Loucy (cell line): ENCODE results near the gene PXN.

Experiments used
- H2AFZ ChIP-seq: fragments of 200-600 bp; sonication (generic); 2 replicates; pipeline ENCODE4 v1.6.0; 2016; ENCODE audit warnings: antibody characterized with exemption, mild to moderate bottlenecking, low read length, moderate library complexity
- H3F3A ChIP-seq: fragments of 200-600 bp; 2 replicates; pipeline ENCODE4 v1.6.0; 2016; ENCODE audit warnings: antibody characterized with exemption, low read depth, mild to moderate bottlenecking
- H3K27me3 ChIP-seq: fragments of 200-600 bp; sonication (generic); 2 replicates; pipeline ENCODE4 v1.6.1; 2014; ENCODE audit warnings: low read length, mild to moderate bottlenecking; ENCODE audit not compliant: insufficient read depth, poor library complexity, severe bottlenecking
- H3K36me3 ChIP-seq: fragments of 200-600 bp; sonication (generic); 2 replicates; pipeline ENCODE4 v1.6.1; 2016; ENCODE audit warnings: low read length; ENCODE audit not compliant: insufficient read depth
- H3K4me1 ChIP-seq: fragments of 200-600 bp; sonication (generic); 2 replicates; pipeline ENCODE4 v1.5.1; 2014; ENCODE audit warnings: low read length, mild to moderate bottlenecking; ENCODE audit not compliant: insufficient read depth, poor library complexity, severe bottlenecking
- H3K4me2 ChIP-seq: fragments of 200-600 bp; sonication (generic); 2 replicates; pipeline ENCODE4 v1.6.0; 2014; ENCODE audit warnings: antibody characterized with exemption, low read length, low read depth, mild to moderate bottlenecking; ENCODE audit not compliant: poor library complexity, severe bottlenecking
- H3K4me3 ChIP-seq: fragments of 200-600 bp; sonication (generic); 2 replicates; pipeline ENCODE4 v1.5.1; 2014; ENCODE audit warnings: low read length, mild to moderate bottlenecking, mixed read lengths; ENCODE audit not compliant: poor library complexity, severe bottlenecking
- H3K79me2 ChIP-seq: fragments of 200-600 bp; sonication (generic); 2 replicates; pipeline ENCODE4 v1.6.1; 2014; ENCODE audit warnings: low read length; ENCODE audit not compliant: insufficient read depth
- H3K9ac ChIP-seq: fragments of 200-600 bp; sonication (generic); 2 replicates; pipeline ENCODE4 v1.6.0; 2014; ENCODE audit warnings: mild to moderate bottlenecking, low read depth, low read length, moderate library complexity; ENCODE audit not compliant: poor library complexity, severe bottlenecking
- H3K9me2 ChIP-seq: fragments of 200-600 bp; sonication (generic); replicated peaks from 2 replicates; pipeline ENCODE4 v1.6.1; 2016; ENCODE audit warnings: low read depth, low read length, mixed read lengths
- H3K9me3 ChIP-seq: fragments of 200-600 bp; sonication (generic); 2 replicates; pipeline ENCODE4 v1.6.1; 2014; ENCODE audit warnings: mild to moderate bottlenecking, antibody characterized with exemption, low read length, low read depth; ENCODE audit not compliant: insufficient read depth
- H4K20me1 ChIP-seq: fragments of 200-600 bp; sonication (generic); 2 replicates; pipeline ENCODE4 v1.6.0; 2014; ENCODE audit warnings: antibody characterized with exemption, low read length, mild to moderate bottlenecking; ENCODE audit not compliant: insufficient read depth, poor library complexity, severe bottlenecking
- EZH2phosphoT487 ChIP-seq: fragments of 200-600 bp; IDR thresholded peaks from 2 replicates; pipeline ENCODE4 v1.6.1; 2018; ENCODE audit warnings: antibody characterized with exemption, mild to moderate bottlenecking, moderate library complexity, borderline replicate concordance
- TF ChIP-seq, protein P1 (sequence below): fragments of 200-600 bp; sonication (generic); conservative IDR thresholded peaks from 2 replicates; pipeline ENCODE4 v1.5.1; 2014; ENCODE audit warnings: mild to moderate bottlenecking, antibody characterized with exemption, low read length

The PXN gene

DNA sequence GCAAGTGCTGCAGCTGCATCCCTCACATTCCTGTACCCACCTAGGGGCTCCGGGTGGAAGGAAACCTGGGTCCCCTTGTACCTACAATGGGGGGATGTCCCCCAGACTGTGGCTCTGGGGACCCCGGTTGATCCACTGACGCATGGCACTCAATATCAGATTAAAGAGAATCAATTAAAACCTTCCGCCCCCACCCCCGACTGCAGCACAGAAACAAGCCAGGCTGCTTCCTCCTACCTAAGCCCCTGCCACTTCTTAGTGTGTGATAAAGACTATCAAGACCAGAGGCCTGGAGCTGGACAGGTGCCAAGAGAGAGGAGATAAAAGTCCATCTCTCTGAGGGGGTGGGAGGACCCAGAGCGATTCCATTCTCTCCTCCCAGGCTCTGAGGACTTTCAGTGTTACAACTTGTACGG, 36.5 kb downstream of the PXN start:
- TF ChIP-seq, protein P1, sequence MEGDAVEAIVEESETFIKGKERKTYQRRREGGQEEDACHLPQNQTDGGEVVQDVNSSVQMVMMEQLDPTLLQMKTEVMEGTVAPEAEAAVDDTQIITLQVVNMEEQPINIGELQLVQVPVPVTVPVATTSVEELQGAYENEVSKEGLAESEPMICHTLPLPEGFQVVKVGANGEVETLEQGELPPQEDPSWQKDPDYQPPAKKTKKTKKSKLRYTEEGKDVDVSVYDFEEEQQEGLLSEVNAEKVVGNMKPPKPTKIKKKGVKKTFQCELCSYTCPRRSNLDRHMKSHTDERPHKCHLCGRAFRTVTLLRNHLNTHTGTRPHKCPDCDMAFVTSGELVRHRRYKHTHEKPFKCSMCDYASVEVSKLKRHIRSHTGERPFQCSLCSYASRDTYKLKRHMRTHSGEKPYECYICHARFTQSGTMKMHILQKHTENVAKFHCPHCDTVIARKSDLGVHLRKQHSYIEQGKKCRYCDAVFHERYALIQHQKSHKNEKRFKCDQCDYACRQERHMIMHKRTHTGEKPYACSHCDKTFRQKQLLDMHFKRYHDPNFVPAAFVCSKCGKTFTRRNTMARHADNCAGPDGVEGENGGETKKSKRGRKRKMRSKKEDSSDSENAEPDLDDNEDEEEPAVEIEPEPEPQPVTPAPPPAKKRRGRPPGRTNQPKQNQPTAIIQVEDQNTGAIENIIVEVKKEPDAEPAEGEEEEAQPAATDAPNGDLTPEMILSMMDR, result no peak
- TF ChIP-seq EZH2phosphoT487, result no peak
- Histone ChIP-seq H3K36me3 (no peaks in the 10 kb centered on the region), H3K27me3 (no peaks in the 10 kb centered on the region), H3K9me3 (no peaks in the 10 kb centered on the region), H3K4me2 (no peak overlapping the region), H3K9me2 (no peaks in the 10 kb centered on the region), H3K4me1 (peaks cover 40% of the 10 kb centered on the region), H2AFZ (no peak overlapping the region), H3K4me3 (no peak overlapping the region), H3K79me2 (no peaks in the 10 kb centered on the region), H3K9ac (peak overlapping the region; percentile 5), H3F3A (no peaks in the 10 kb centered on the region; the same call in 1 of the 2 replicates), H4K20me1 (no peaks in the 10 kb centered on the region)

DNA sequence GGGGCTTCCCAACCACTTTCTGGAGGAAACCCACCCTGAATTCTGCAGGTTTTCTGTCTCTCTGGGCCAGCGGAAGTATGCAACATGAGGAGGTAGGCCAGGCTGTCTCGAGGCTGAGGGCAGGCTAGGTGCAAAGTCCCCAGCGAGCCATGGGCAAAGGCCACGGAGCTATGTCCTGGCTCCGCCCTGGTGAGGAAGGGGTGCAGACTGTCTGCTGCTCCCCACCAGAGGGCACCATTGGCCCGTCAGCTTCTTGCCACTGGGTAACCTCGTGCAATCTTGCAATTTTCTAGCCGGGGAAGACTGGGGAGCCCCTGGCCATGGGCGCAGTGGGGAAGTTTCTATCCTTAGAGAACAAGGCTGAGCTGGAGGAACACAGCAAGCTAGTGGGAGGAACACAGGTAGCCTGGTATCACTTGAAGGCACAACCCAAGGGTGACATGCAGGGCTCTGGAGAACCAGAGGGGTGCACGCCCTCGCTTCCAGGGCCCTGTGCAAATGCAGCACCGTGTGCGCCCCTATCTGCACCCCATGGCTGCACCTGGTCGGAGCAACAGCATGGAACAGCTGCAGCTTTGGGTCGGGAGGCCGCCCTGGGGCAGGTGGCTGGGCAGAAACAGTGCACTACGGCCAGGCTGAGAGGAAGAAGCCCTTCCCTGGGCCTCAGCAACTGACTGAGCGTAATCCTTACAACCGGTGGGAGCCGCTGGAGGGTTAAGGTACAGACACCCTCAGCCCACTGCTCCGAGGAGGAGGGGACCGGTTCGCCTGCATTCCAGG, 37.0 kb downstream of the PXN start:
- Histone ChIP-seq H3K79me2 (no peaks in the 10 kb centered on the region), H2AFZ (peak overlapping the region; percentile 83), H3K9ac (peak overlapping the region; percentile 5), H3K4me1 (peaks cover 40% of the 10 kb centered on the region), H3K27me3 (no peaks in the 10 kb centered on the region), H3K4me2 (peak overlapping the region; percentile 25), H3K9me3 (no peaks in the 10 kb centered on the region), H4K20me1 (no peaks in the 10 kb centered on the region), H3K4me3 (no peak overlapping the region), H3K9me2 (no peaks in the 10 kb centered on the region), H3F3A (no peaks in the 10 kb centered on the region; the same call in 1 of the 2 replicates), H3K36me3 (no peaks in the 10 kb centered on the region)
- TF ChIP-seq EZH2phosphoT487, result no peak
- TF ChIP-seq, protein P1, result peak; percentile 95

DNA sequence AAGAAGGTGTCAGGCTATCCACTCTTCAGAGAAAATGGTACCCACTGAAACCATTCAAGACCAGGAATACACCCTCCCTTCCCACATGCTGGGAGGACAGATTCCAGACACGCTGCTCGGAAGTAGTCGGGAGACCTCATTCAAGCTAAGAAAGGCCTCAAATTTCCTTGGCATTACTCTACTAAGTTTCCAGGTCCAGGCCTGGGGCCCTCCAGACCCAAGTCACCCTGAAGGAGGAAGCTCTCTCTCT, 37.6 kb downstream of the PXN start:
- H3K9ac ChIP-seq, result no peak overlapping the region
- H3K4me1 ChIP-seq, result peaks cover 40% of the 10 kb centered on the region
- H3K79me2 ChIP-seq, result no peaks in the 10 kb centered on the region
- TF ChIP-seq, protein P1, result no peak
- no peak for TF ChIP-seq EZH2phosphoT487
- peak overlapping the region; percentile 83 for H2AFZ ChIP-seq
- H3K4me2 ChIP-seq, result peak overlapping the region; percentile 25
- H3K9me3 ChIP-seq, result no peaks in the 10 kb centered on the region
- H3K27me3 ChIP-seq, result no peaks in the 10 kb centered on the region
- H3K4me3 ChIP-seq, result no peak overlapping the region
- H3K9me2 ChIP-seq, result no peaks in the 10 kb centered on the region
- no peaks in the 10 kb centered on the region for H3K36me3 ChIP-seq
- H4K20me1 ChIP-seq, result no peaks in the 10 kb centered on the region
- no peaks in the 10 kb centered on the region; the same call in 1 of the 2 replicates for H3F3A ChIP-seq
